Upper lobe of left lung (tissue), 4 donors: Measurements from ENCODE around the gene ZNF584.

Experiments used
- CTCF ChIP-seq, 6 experiments: fragments of 450-650 bp in 4 of 6; fragments of 200-600 bp in 2 of 6; sonication (generic) in 2 of 6; IDR thresholded peaks; one replicate each; pipeline ENCODE4 v1.5.1; 2016 to 2019; ENCODE audit warnings: antibody characterized with exemption in 6 of 6
- EP300 ChIP-seq, 4 donors: sonication (generic); formaldehyde crosslinking; IDR thresholded peaks; one replicate each; pipeline ENCODE4 v1.5.1; 2017; ENCODE audit warnings: antibody characterized with exemption in 4 of 4, control low read depth in 2 of 4
- POLR2A ChIP-seq, 4 donors: fragments of 450-650 bp; IDR thresholded peaks; one replicate each; pipeline ENCODE4 v1.5.1; 2016 to 2017; ENCODE audit warnings: antibody characterized with exemption in 4 of 4, mild to moderate bottlenecking in 2 of 4

GRCh38 chr19:58372311-58373133 lies 35.9 kb upstream of the ZNF584 start:
- TF ChIP-seq POLR2A (IDR thresholded peaks at IDR 0.05): no peak
- TF ChIP-seq CTCF (IDR thresholded peaks at IDR 0.05): peak in 3 of 6 experiments; percentile 19 to 61 (median 37)
- no peak for TF ChIP-seq EP300 (IDR thresholded peaks at IDR 0.05)
